ENCODE results near the gene GATD1.
A peak's percentile ranks its signal among the peaks of the same experiment; 100 is the strongest.

GRCh38 chr11:723120-723883, 54.0 kb downstream of the GATD1 start:
- no peak for TF ChIP-seq ZNF23 (CRISPR knock-in tag; IDR thresholded peaks at IDR 0.05)
- TF ChIP-seq CTCF (IDR thresholded peaks at IDR 0.05 in 2 of 3, conservative IDR thresholded peaks at IDR 0.05 in 1 of 3; ENCODE audit: insufficient read depth in 2 of 3, low read depth in 1 of 3, low read length in 3 of 3), result peak; percentile 55 to 73 (median 59)
- TF ChIP-seq EP300 (IDR thresholded peaks at IDR 0.05; ENCODE audit: low read length), result no peak
- TF ChIP-seq POLR2AphosphoS2 (IDR thresholded peaks at IDR 0.05; ENCODE audit: low read length), result no peak
- no peak for TF ChIP-seq ZNF75A (CRISPR knock-in tag; IDR thresholded peaks at IDR 0.05)
- no peak for TF ChIP-seq MAFF (IDR thresholded peaks at IDR 0.05; ENCODE audit: low read length)
- TF ChIP-seq ZFX (CRISPR knock-in tag; IDR thresholded peaks at IDR 0.05), result no peak
- TF ChIP-seq SMAD3 (CRISPR knock-in tag; conservative IDR thresholded peaks at IDR 0.05), result no peak
- no peak for TF ChIP-seq E2F1 (CRISPR knock-in tag; IDR thresholded peaks at IDR 0.05)
- no peak for TF ChIP-seq FOXJ3 (CRISPR knock-in tag; IDR thresholded peaks at IDR 0.05)

Measured in K562 (cell line).